Lower lobe of right lung (tissue), 2 donors: ENCODE data around the gene ZNF827. TPM values are rescaled to one million over a fixed set of nuclear protein-coding genes. Genes with fewer than 3 reads are reported as not detected.

Experiments used
- ATAC-seq, 2 donors: fragments of 200-7000 bp; cut with Tn5 transposase; one replicate each; pipeline ENCODE4 v1.9.1; 2020 to 2022; ENCODE audit warnings: mild to moderate bottlenecking in 2 of 2, moderate library complexity in 2 of 2
- DNase-seq: peaks from one replicate; pipeline ENCODE4 v3.0.0-alpha.2; 2020
- H3K27ac ChIP-seq: fragments of 200-600 bp; one replicate; pipeline ENCODE4 v1.8.0; 2022
- H3K27me3 ChIP-seq: fragments of 200-600 bp; one replicate; pipeline ENCODE4 v1.8.0; 2022; ENCODE audit warnings: low read depth
- H3K36me3 ChIP-seq: fragments of 200-600 bp; one replicate; pipeline ENCODE4 v1.8.0; 2022; ENCODE audit warnings: mild to moderate bottlenecking
- H3K4me1 ChIP-seq: fragments of 200-600 bp; one replicate; pipeline ENCODE4 v1.8.0; 2022
- H3K4me3 ChIP-seq: fragments of 200-600 bp; one replicate; pipeline ENCODE4 v1.8.0; 2022; ENCODE audit warnings: mild to moderate bottlenecking
- H3K9me3 ChIP-seq: fragments of 200-600 bp; one replicate; pipeline ENCODE4 v1.8.0; 2022
- CTCF ChIP-seq: fragments of 200-600 bp; IDR thresholded peaks from one replicate; pipeline ENCODE4 v1.8.0; 2022; ENCODE audit warnings: antibody characterized with exemption, mild to moderate bottlenecking
- intact Hi-C: fragments of 100-400 bp; cut with DNase I; formaldehyde crosslinking; loops from one replicate; pipeline ENCODE4 v1.11.0; 2022
- total RNA-seq: library from RNA; stranded (reverse); fragmentation: NEBNext Ultra II Directional; extraction: Animal tissue kit (Norgen Biotek cat#: 25700); gene quantifications from one replicate; pipeline ENCODE4 v1.2.1, GENCODE V29; 2021
- donor health status: DM: no; HTN: yes; CAD: no; lungs with severe emphysema.

ZNF827 gene
- total RNA-seq, 1 donor from 2014 or later: 11.3 TPM

GRCh38 chr4:145736241-145736831 is 202.3 kb downstream of the ZNF827 start:
- ATAC-seq: peak; percentile 64 to 70
- no peak for TF ChIP-seq CTCF

GRCh38 chr4:145735827-145736226 is 202.8 kb downstream of the ZNF827 start:
- Histone ChIP-seq H3K9me3 (no peaks in the 10 kb centered on the region), H3K4me1 (peaks cover 55% of the 10 kb centered on the region), H3K27me3 (no peaks in the 10 kb centered on the region), H3K36me3 (no peaks in the 10 kb centered on the region), H3K4me3 (no peak overlapping the region), H3K27ac (peak overlapping the region; percentile 90)
- no peak for TF ChIP-seq CTCF
- intact Hi-C loops: no loop called here
- no peak for DNase-seq
- ATAC-seq: no peak

More at GRCh38 chr4:145736241-145736831, 202.3 kb downstream of the ZNF827 start:
- Histone ChIP-seq H3K9me3 (no peaks in the 10 kb centered on the region), H3K4me3 (no peak overlapping the region), H3K27ac (peak overlapping the region; percentile 90), H3K36me3 (no peaks in the 10 kb centered on the region), H3K27me3 (no peaks in the 10 kb centered on the region), H3K4me1 (peaks cover 50% of the 10 kb centered on the region)
- intact Hi-C loops: no loop called here
- peak; percentile 63 for DNase-seq

- peak; percentile 33 to 58 for ATAC-seq
- DNase-seq: no peak
- Histone ChIP-seq H3K9me3 (no peaks in the 10 kb centered on the region), H3K27me3 (no peaks in the 10 kb centered on the region), H3K36me3 (no peaks in the 10 kb centered on the region), H3K27ac (peak overlapping the region; percentile 90), H3K4me1 (peaks cover 57% of the 10 kb centered on the region), H3K4me3 (no peak overlapping the region)
- intact Hi-C loops: no loop called here
- no peak for TF ChIP-seq CTCF
Measured at GRCh38 chr4:145735347-145735675, 203.3 kb downstream of the ZNF827 start.

- DNase-seq (peak; percentile 59), ATAC-seq (peak; percentile 57 to 67)
- Histone ChIP-seq H3K4me1 (peaks cover 57% of the 10 kb centered on the region), H3K4me3 (no peak overlapping the region), H3K27me3 (no peaks in the 10 kb centered on the region), H3K36me3 (no peaks in the 10 kb centered on the region), H3K9me3 (no peaks in the 10 kb centered on the region), H3K27ac (peak overlapping the region; percentile 90)
- intact Hi-C loops: no loop called here
- TF ChIP-seq CTCF: no peak
Measured at GRCh38 chr4:145734576-145735346, 203.9 kb downstream of the ZNF827 start.

- Histone ChIP-seq H3K9me3 (no peaks in the 10 kb centered on the region), H3K27ac (peak overlapping the region; percentile 90), H3K4me3 (no peak overlapping the region), H3K4me1 (peaks cover 57% of the 10 kb centered on the region), H3K27me3 (no peaks in the 10 kb centered on the region), H3K36me3 (no peaks in the 10 kb centered on the region)
- TF ChIP-seq CTCF: no peak
- no peak for DNase-seq
- no peak for ATAC-seq
- intact Hi-C loops: no loop called here
Measured at GRCh38 chr4:145734031-145734430, 204.6 kb downstream of the ZNF827 start.
